Cardiac fibroblast (primary cell): Measurements from ENCODE around the gene TTC6.

Experiments used
- DNase-seq, 2 donors: peaks; one replicate each; pipeline versions ENCODE4 v3.0.0 to v3.0.0-alpha.2; 2010; ENCODE audit warnings: low read depth in 2 of 2
- H3K4me3 ChIP-seq, 2 donors: replicated peaks in 1 of 2; 1 replicate in 1 of 2; 2 replicates in 1 of 2; pipeline ENCODE4 v1.5.1; 2011; ENCODE audit warnings: low read depth in 2 of 2, low read length in 2 of 2, mild to moderate bottlenecking in 2 of 2, moderate library complexity in 1 of 2
- CTCF ChIP-seq: IDR thresholded peaks from one replicate; pipeline ENCODE4 v1.5.1; 2011; ENCODE audit warnings: low read depth, mild to moderate bottlenecking, low read length, inconsistent platforms

The TTC6 gene

DNA sequence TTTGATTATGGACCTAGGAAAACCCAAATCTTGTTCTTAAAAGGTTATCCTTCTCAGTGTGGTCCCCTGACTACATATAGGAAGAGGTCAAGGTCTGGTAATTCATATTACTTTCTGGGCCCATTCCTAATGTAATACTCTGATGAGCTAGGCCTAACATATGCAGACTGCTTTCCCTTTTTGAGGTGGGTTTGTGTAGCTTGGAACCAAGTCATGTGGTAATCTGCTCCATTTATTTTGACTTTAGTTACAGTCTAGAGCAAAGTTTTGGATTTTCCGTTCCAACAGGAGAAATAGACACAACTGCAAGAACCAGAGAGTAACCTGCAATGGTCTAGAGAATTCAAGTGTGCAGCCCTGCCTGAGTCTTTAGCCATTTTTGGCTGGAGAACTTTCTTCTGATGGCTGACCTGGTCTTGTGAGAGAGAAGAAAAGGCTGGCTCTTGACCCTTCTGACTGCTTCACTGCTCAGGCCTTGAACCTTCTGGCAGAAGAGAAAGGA lies 22.5 kb downstream of the TTC6 start:
- no peak overlapping the region for H3K4me3 ChIP-seq
- TF ChIP-seq CTCF = no peak
- no peak for DNase-seq

DNA sequence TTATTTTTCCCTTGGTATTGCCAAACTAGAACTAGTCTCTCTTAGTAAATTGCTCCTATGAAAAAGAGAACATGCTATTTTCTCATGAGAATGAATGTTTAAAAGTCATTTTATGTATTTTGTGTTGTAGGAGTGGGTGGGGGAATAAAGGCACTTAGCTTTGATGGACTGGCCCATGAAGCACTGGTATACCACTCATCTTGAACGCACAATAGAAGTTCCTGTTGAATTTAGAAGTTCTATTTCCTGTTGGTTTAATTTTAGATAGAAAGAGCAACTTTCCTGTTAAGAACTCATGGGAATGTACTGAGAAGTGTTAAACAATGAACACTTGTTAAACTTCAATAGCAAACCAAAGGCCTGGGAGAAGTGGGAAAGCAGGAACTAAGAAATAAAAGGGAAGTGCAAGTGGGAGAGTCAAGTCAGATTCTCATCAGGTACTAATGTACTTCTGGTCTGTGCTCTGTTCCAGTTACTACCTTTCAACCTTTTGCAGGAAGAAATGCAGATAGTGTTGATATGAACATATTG lies 23.1 kb downstream of the TTC6 start:
- TF ChIP-seq CTCF = no peak
- H3K4me3 ChIP-seq = no peak overlapping the region
- no peak for DNase-seq

DNA sequence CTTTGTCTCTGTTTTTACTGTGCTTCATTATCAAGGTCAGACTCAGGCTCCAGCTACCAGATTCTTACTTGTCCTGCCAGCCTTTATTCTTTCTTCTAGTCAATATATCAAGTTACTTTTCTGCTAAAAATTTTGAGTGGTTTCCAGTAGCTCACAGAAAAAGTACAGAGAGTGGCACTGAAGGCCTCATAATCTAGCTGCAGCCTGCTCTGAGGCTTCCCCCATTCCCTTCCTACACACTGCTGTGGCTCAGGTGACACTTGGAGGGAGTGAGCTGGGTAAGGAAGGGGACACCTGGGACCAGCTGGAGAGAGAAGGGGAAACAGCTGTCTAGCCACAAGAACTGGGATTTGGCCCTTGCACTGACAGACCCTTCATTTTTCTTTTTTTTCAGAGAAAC lies 25.4 kb downstream of the TTC6 start:
- H3K4me3 ChIP-seq = no peak overlapping the region
- no peak for TF ChIP-seq CTCF
- DNase-seq = no peak

DNA sequence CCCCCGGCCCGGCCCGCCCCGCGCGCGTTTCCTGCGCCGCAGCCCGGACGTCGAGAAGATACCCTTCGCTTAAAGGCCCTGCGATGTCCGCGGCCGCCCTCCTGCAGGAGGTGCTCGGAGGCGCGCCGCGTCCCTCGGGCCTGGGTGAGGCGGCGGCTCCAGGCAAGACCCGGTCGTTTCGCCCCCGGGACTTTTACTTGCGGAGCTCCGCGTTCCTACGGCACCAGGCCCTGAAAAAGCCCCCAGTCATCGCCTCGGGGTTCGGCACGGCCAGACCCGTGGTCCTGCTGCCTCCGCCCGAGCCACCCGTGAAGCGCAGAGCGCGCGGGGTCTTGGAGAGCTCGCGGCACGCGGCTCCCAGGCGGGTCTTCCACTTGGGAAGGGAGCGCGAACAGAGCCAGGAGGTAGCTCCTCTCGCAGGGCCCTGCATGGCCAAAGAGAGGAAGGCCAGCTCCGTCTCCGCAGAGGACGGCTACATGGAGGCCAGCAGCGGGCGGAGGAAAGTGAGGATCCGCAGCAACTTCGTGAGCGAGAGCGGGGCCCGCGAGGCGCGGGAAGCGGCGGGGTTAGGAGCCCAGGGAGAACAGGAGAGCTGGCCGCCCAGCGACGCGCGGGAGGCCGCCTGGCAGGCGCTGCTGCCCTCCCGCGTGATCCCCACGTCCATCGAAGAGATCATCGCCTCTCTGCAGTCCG lies 26.9 kb downstream of the TTC6 start:
- TF ChIP-seq CTCF = no peak
- DNase-seq = peak; percentile 15 to 34

GRCh38 chr14:37623426-37623951 lies 28.1 kb downstream of the TTC6 start:
- H3K4me3 ChIP-seq = no peak overlapping the region
- no peak for TF ChIP-seq CTCF
- DNase-seq = peak; percentile 52 to 90

More for the DNA sequence above, 26.9 kb downstream of the TTC6 start:
- H3K4me3 ChIP-seq = peak overlapping the region; percentile 17 to 36

DNA sequence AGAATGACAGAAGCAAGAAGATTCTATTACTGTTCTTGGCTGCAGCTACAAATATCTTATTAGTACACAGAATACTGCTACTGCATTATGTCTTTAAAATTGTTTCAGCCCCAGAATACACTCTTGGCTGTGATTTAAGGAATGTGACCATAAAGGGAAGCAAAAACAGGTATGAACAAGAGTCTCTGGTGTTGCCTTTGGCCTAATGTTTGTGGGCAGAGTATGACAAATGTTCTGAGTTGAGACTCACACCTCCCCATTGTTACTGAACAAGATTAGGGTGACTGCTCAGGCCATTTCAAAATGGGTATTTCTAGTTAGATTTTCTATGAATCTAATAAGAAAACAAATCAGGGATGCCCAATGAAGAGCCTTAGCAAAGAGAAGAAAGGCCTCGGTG lies 28.5 kb downstream of the TTC6 start:
- H3K4me3 ChIP-seq = no peak overlapping the region
- peak in 1 of 2 donors; percentile 37 for DNase-seq
- TF ChIP-seq CTCF = no peak
